ENCODE results near the gene VSIG8. TPM values are rescaled to one million over a fixed set of nuclear protein-coding genes. Genes with fewer than 3 reads are reported as not detected.

Gene VSIG8
- total RNA-seq, 1 donor from 2014 or later = not detected

GRCh38 chr1:159873530-159874143 lies 11.2 kb upstream of the VSIG8 start:
- no peak overlapping the region for H3K27ac Mint-ChIP-seq
- peaks cover 15% of the 10 kb centered on the region for H3K27me3 Mint-ChIP-seq (ENCODE audit: low read depth)
- no peak for DNase-seq (ENCODE audit: low spot score in 2 of 2, unreplicated experiment in 2 of 2)
- TF ChIP-seq CTCF (IDR thresholded peaks at IDR 0.05; ENCODE audit: unreplicated experiment) = no peak
- H3K9me3 Mint-ChIP-seq = no peaks in the 10 kb centered on the region
- no peaks in the 10 kb centered on the region for H3K36me3 Mint-ChIP-seq
- H3K4me1 Mint-ChIP-seq = peaks cover 4% of the 10 kb centered on the region
- no peak overlapping the region for H3K4me3 Mint-ChIP-seq

GRCh38 chr1:159872891-159873290 lies 10.4 kb upstream of the VSIG8 start:
- H3K9me3 Mint-ChIP-seq = no peaks in the 10 kb centered on the region
- H3K27me3 Mint-ChIP-seq (ENCODE audit: low read depth) = peaks cover 15% of the 10 kb centered on the region
- H3K4me1 Mint-ChIP-seq = peaks cover 7% of the 10 kb centered on the region
- TF ChIP-seq CTCF (IDR thresholded peaks at IDR 0.05; ENCODE audit: unreplicated experiment) = no peak
- no peak for DNase-seq (ENCODE audit: low spot score in 2 of 2, unreplicated experiment in 2 of 2)
- no peak overlapping the region for H3K4me3 Mint-ChIP-seq
- no peaks in the 10 kb centered on the region for H3K36me3 Mint-ChIP-seq
- no peak overlapping the region for H3K27ac Mint-ChIP-seq

GRCh38 chr1:159870704-159871103 lies 8.2 kb upstream of the VSIG8 start:
- Mint-ChIP-seq H3K27ac (no peak overlapping the region), H3K36me3 (no peaks in the 10 kb centered on the region), H3K4me1 (peaks cover 16% of the 10 kb centered on the region), H3K9me3 (no peaks in the 10 kb centered on the region), H3K27me3 (ENCODE audit: low read depth) (peaks cover 15% of the 10 kb centered on the region), H3K4me3 (no peak overlapping the region)
- no peak for DNase-seq (ENCODE audit: low spot score in 2 of 2, unreplicated experiment in 2 of 2)
- TF ChIP-seq CTCF (IDR thresholded peaks at IDR 0.05; ENCODE audit: unreplicated experiment) = no peak

GRCh38 chr1:159869607-159870006 lies 7.2 kb upstream of the VSIG8 start:
- H3K36me3 Mint-ChIP-seq = no peaks in the 10 kb centered on the region
- no peak overlapping the region for H3K4me3 Mint-ChIP-seq
- TF ChIP-seq CTCF (IDR thresholded peaks at IDR 0.05; ENCODE audit: unreplicated experiment) = no peak
- H3K4me1 Mint-ChIP-seq = peaks cover 16% of the 10 kb centered on the region
- no peak for DNase-seq (ENCODE audit: low spot score in 2 of 2, unreplicated experiment in 2 of 2)
- H3K27ac Mint-ChIP-seq = no peak overlapping the region
- H3K27me3 Mint-ChIP-seq (ENCODE audit: low read depth) = peaks cover 16% of the 10 kb centered on the region
- no peaks in the 10 kb centered on the region for H3K9me3 Mint-ChIP-seq

- H3K27ac Mint-ChIP-seq = no peak overlapping the region
- peaks cover 16% of the 10 kb centered on the region for H3K4me1 Mint-ChIP-seq
- H3K36me3 Mint-ChIP-seq = no peaks in the 10 kb centered on the region
- no peaks in the 10 kb centered on the region for H3K9me3 Mint-ChIP-seq
- H3K4me3 Mint-ChIP-seq = no peak overlapping the region
- DNase-seq (ENCODE audit: low spot score in 2 of 2, unreplicated experiment in 2 of 2) = no peak
- no peak for TF ChIP-seq CTCF (IDR thresholded peaks at IDR 0.05; ENCODE audit: unreplicated experiment)
- H3K27me3 Mint-ChIP-seq (ENCODE audit: low read depth) = peaks cover 16% of the 10 kb centered on the region
Measured at GRCh38 chr1:159869173-159869572, 6.7 kb upstream of the VSIG8 start.

GRCh38 chr1:159868766-159869165 lies 6.3 kb upstream of the VSIG8 start:
- H3K27ac Mint-ChIP-seq = no peak overlapping the region

More at GRCh38 chr1:159868766-159869165, 6.3 kb upstream of the VSIG8 start:
- H3K36me3 Mint-ChIP-seq = no peaks in the 10 kb centered on the region
- peaks cover 16% of the 10 kb centered on the region for H3K27me3 Mint-ChIP-seq (ENCODE audit: low read depth)
- no peak for TF ChIP-seq CTCF (IDR thresholded peaks at IDR 0.05; ENCODE audit: unreplicated experiment)
- no peak overlapping the region for H3K4me3 Mint-ChIP-seq
- peaks cover 16% of the 10 kb centered on the region for H3K4me1 Mint-ChIP-seq
- DNase-seq (ENCODE audit: low spot score in 2 of 2, unreplicated experiment in 2 of 2) = no peak
- H3K9me3 Mint-ChIP-seq = no peaks in the 10 kb centered on the region

Data from mesothelial cell of epicardium (in vitro differentiated cells).